ENCODE data around the gene NEURL4.
"Not testable (repeated sequence)": the region's sequence is repeated elsewhere in the genome, so short reads cannot be mapped to it uniquely, and the experiment has no call there.

Gene NEURL4

DNA sequence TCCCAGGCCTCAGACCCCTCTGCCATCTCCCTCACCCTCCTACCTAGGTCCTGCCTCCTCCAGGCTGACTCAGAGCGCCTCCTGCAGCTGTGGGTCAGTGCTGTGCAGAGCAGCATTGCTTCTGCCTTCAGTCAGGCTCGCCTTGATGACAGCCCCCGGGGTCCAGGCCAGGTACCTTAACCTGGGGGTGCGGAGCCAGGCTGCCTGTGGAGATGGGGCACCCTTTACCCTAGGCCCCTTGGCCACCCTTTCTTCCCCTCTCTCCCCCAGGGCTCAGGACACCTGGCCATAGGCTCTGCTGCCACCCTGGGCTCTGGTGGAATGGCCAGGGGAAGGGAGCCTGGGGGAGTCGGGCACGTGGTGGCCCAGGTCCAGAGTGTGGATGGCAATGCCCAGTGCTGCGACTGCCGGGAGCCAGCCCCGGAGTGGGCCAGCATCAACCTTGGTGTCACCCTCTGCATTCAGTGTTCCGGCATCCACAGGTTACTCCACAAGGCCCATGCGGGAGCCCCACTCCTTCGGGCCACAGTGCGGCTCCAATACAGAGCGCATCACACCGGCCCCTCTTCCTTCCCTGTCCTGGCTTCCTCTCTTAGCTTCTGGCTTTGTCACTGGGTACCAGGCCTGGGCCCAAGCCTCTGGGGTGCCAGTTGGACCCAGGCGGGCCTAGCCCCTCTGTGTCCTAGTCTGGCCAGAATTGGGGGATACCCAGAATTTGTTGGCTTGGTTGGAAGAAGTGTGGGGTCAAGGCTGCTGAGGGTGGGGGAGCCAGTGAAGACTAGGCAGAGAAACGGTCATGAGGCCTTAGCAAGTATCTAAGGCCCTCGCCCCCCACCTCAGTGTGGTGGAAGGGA is 17.9 kb upstream of the NEURL4 start:
- no peak for DNase-seq

- no peak for DNase-seq
Measured at GRCh38 chr17:7343250-7343649, 14.1 kb upstream of the NEURL4 start.

DNA sequence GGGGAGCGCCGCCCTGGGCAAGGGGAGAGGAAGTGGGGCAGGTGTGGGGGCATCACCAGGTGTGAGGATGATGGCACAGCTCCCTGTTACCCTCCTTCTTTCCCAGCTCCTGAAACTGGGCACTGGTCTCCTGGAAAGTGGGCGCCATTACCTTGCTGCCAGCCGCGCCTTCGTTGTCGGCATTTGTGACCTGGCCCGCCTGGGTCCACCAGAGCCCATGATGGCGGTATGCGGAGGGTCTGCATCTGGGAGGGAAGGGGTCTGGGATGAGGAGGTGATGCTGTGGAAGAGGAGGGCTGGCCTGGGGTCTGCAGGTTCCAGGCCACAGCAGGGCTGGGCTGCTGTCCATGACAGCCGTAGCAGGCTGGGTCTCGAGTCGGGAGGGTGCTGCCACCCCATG is 12.7 kb upstream of the NEURL4 start:
- DNase-seq, result no peak

GRCh38 chr17:7340179-7340578 is 11.0 kb upstream of the NEURL4 start:
- DNase-seq, result no peak

- DNase-seq, result not testable (repeated sequence)
Measured at GRCh38 chr17:7337600-7337999, 8.5 kb upstream of the NEURL4 start.

DNA sequence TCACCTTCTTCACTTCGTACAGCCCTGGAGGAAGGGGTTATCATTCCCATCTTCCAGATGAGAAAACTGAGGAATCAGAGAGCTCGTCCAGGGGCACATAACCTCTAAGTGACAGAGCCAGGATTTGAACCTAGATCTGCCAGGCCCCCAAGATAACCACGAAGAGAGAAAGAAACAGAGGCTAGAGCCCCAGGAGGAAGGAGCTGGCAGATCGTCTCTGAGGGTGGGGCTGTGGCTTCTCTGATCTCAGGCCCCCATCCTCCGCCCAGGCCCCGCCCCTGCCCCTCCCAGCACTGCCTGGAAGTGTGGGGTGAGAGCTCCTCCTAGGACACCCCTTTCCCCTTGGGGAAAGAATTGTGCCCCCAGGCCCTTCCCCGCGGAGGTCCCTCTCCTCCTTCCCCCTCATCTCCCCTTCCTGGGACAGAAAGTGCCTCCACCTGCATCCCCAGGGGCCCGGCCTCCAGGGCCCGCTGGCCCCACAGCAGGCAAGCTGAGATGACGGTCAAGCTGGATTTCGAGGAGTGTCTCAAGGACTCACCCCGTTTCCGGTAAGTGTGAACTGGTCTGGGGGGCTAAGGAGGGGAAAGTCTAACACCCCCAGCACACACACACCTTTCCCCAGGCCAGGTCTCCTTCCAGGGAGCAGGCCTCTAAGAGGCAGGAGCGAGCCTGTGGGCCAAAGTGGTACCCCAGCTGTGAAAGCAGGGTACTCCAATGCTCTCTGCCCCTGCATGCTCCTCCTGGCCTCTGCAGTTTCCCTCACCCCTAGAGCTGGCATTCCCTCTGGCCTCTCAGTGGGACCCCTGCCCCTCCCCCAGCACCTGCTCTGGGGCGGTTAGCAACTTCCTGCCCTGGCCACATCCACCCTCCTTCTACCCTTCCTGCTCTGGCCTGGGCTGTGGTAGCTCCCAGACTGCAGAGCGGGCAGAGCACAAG is 7.4 kb upstream of the NEURL4 start, which contains the start of gene ACAP1:
Gene ACAP1 (plus strand): TSS at position 290 of the 936 bp plus-strand sequence. CDS start 206 bp downstream, at position 496.
- DNase-seq, result peak; percentile 84 to 86

- DNase-seq, result not testable (repeated sequence)
Measured at GRCh38 chr17:7335765-7336164, 6.6 kb upstream of the NEURL4 start.

- DNase-seq, result no peak
Measured at GRCh38 chr17:7334938-7335538, 5.9 kb upstream of the NEURL4 start.

DNA sequence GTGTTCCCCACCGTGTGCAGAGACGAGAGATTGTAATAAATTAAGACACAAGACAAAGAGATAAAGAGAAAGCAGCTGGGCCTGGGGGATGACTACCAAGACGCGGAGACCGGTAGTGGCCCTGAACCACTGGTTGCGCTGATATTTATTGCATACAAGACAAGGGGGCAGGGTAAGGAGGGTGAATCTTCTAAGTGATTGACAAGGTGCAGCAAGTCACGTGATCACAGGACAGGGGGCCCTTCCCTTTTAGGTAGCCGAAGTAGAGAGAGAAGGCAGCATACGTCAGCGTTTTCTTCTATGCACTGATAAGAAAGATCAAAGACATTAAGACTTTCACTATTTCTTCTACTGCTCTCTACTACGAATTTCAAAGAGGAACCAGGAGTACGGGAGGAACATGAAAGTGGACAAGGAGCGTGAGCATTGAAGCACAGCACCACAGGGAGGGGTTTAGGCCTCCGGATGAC is 3.5 kb upstream of the NEURL4 start:
- peak; percentile 53 to 65 for DNase-seq

GRCh38 chr17:7332111-7332510 is 3.0 kb upstream of the NEURL4 start:
- DNase-seq, result no peak

GRCh38 chr17:7330638-7331015 is 1.5 kb upstream of the NEURL4 start:
- no peak for DNase-seq

- peak; percentile 83 to 85 for DNase-seq
Measured at GRCh38 chr17:7329997-7330637, 982 bp upstream of the NEURL4 start.

DNA sequence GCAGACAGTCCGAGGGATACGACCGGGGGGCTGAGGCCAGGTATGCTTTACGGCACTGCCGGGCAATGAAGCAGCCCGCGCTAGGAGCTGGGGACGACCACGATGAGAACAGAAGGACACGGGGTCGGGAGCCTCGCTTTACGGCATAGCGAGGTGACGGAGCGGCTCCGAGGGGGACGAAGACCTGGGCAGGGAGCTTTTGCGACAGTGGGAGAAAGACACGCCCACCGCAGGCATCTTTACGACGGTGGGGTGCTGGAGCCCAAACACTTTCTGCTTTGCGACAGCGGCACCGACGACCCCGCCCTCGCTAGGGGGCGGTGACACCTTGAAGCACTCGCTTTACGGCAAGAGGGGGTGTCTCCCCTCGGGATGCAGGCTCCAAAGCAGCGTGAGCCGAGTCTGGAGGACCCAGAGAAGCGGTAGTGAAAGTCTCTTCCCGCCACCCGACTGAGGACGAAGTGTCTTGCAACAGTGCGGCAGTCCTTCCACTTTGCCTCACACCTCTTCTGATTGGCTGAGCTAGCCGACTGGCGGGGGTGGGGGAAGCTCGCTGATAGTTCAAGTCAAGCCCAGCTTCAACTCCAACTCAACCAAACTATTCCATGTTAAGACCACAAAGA is 350 bp upstream of the NEURL4 start:
- peak; percentile 97 to 98 for DNase-seq

- DNase-seq, result no peak
Measured at GRCh38 chr17:7328009-7328408, 1.1 kb downstream of the NEURL4 start.

DNA sequence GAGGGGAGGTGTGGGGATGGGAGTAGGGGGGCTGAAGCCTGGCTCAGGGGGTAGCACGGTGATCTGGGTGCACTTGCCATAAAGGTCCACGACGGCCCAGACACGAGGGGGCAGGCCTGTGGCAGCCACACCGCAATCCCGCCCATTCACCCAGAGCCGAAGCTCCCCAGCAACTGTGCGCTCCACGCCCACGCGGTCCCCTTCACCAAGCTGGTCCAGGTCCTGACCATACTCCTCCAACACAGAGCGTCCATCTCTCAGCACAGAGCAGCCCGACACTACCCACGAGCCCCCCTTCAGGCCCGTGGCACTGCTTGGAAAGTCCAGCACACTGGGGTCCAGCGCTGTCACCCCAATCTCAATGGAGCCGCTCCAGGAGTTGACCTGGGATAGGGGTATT is 1.6 kb downstream of the NEURL4 start:
- no peak for DNase-seq

DNA sequence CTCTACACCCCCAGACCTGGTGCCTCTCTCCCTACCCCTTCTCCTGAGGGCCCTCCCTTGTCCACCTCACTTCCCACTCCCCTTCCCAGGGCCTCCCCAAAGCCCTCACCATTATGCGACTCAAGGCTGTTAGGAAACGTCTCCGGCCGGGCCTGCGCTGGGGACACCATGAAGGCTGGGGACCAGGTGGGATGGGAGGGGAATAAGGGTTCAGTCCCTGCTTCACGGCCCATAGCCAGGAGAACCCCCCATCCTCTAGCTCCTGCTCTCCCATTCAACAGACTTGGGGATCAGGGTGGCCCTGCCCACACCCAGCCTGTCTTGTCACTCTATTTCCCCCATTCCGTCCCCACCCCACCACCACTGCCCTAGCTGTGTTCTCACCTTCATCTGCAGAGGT is 2.1 kb downstream of the NEURL4 start:
- DNase-seq, result no peak

DNA sequence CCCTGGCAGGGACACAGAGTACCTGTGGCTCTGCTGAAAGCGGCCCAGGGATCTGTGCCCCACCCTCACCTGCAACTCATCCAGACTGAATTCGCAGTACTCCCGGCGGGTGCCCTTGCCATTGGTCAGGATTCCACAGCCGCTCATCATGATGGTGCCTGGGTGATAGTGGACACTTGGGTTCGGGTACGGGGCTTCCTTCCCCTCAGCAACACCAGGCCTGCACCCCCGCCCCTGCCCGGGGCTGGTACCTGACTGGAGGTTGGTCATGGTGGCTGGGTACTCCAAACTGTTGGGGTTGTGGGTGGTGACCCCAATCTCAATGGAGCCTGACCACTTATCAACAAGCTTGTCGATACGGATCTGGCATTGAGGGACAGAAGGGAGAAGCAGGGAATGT is 2.9 kb downstream of the NEURL4 start:
- no peak for DNase-seq

DNA sequence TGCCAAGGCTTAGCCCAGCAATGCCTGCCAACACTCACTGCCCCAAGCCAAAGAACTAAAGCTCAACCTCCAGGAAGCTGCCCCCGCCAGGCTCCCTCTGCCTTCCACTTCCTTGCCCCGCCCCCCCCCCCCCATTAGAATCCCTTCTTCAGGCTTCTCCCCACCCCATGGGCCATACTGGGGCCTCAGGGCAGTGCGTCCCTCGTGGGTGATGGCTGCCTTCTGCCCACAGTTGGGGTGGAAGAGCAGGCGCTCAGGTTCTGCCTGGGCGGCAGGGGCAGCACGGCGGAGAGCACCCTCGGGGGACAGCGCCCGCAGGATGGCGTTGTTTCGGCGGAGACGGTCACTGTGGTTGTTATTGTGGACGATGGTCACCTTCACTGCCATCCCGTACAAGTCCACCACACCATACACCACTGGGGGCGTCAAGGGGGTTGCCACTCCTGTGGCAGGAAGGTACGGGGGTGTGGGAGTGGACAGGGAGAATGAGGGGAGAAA is 4.1 kb downstream of the NEURL4 start:
- no peak for DNase-seq

DNA sequence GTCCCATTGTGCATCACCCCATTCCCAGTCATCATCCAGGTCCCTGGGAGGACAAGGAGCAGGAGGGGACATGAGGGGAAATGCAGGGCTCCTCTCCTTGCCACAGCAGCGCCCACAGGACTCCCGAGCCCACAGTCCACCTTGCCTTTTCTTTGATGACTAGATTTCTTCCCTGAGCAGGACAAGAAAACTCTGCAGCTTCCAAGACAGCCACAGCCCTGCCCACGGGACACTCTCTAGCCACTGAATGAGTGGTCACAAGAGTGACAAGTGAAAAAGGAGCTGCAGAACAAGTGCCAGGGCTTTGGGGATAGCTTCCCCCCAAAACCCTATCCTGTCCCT is 4.7 kb downstream of the NEURL4 start:
- no peak for DNase-seq

- DNase-seq, result peak; percentile 57 to 70
Measured at GRCh38 chr17:7323731-7324437, 5.3 kb downstream of the NEURL4 start.

DNA sequence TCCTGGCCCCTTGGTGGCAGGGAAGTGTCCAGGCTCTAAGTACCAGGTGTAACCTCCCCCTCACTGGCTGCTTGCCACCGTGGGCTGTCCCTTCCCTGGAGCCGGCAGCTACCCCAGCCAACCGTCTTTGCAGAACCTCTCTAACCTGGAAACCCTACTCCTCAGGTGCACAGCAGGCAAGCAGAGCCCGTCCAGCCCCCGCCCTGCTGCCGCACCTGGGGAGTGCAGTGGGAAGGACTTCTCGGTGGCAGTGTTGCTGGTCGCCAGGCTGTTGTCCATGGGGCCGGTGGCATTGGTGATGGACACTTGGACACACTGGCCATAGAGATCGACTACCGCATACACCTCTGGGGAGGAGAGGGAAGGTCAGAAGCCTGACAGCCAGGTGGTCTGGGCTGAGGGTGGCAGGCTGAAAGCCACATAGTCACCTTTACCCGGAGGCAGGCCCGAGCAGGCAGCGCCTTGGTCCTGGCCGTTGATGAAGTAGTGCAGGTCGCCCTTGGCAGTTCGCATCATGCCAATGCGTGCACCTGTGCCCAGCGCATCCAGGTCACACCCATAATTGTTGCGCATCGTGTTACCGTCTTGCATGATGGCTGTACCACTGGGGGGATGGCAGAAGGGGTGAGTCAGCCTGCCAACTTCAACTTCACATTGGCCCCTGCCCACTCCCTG is 6.5 kb downstream of the NEURL4 start:
- DNase-seq, result no peak
